Stimulated activated CD4-positive, alpha-beta T cell treated with anti-CD3 and anti-CD28 coated beads, Interleukin-1b, Interleukin-23, amount 100 ng/mL, for 1 hour (primary cell): ENCODE data around the gene FNDC3B.

ENCODE experiments used
- DNase-seq, 2 donors: peaks; one replicate each; pipeline ENCODE4 v3.0.0-alpha.2; 2020; ENCODE audit warnings: low read depth in 2 of 2

FNDC3B gene

GRCh38 chr3:172135185-172135584 lies 95.8 kb downstream of the FNDC3B start:
- DNase-seq, result no peak

- DNase-seq, result no peak
These were observed 96.4 kb downstream of the FNDC3B start for GRCh38 chr3:172135820-172136219.

GRCh38 chr3:172136330-172136729 lies 97.0 kb downstream of the FNDC3B start:
- no peak for DNase-seq

- no peak for DNase-seq
These were observed 98.2 kb downstream of the FNDC3B start for GRCh38 chr3:172137287-172138192.

- no peak for DNase-seq
These were observed 98.8 kb downstream of the FNDC3B start for GRCh38 chr3:172138193-172138537.

- DNase-seq, result no peak
These were observed 99.6 kb downstream of the FNDC3B start for GRCh38 chr3:172138792-172139507.

GRCh38 chr3:172139528-172140276 lies 100.3 kb downstream of the FNDC3B start:
- no peak for DNase-seq

GRCh38 chr3:172140499-172141391 lies 101.4 kb downstream of the FNDC3B start:
- DNase-seq, result no peak

- DNase-seq, result no peak
These were observed 102.9 kb downstream of the FNDC3B start for GRCh38 chr3:172142051-172142863.

GRCh38 chr3:172142864-172143451 lies 103.6 kb downstream of the FNDC3B start:
- DNase-seq, result no peak

GRCh38 chr3:172143739-172144497 lies 104.5 kb downstream of the FNDC3B start:
- no peak for DNase-seq

- DNase-seq, result no peak
These were observed 105.2 kb downstream of the FNDC3B start for GRCh38 chr3:172144601-172145000.

GRCh38 chr3:172145031-172145686 lies 105.8 kb downstream of the FNDC3B start:
- DNase-seq, result no peak

GRCh38 chr3:172146349-172146748 lies 107.0 kb downstream of the FNDC3B start:
- DNase-seq, result no peak

GRCh38 chr3:172147113-172147818 lies 107.9 kb downstream of the FNDC3B start:
- no peak for DNase-seq

- DNase-seq, result no peak
These were observed 108.9 kb downstream of the FNDC3B start for GRCh38 chr3:172148241-172148640.

- DNase-seq, result no peak
These were observed 109.6 kb downstream of the FNDC3B start for GRCh38 chr3:172148702-172149565.
